Smooth muscle cell (in vitro differentiated cells): ENCODE data around the gene EIF2B4. TPM values are rescaled to one million over a fixed set of nuclear protein-coding genes. Genes with fewer than 3 reads are reported as not detected.
"Not testable (repeated sequence)": the region's sequence is repeated elsewhere in the genome, so short reads cannot be mapped to it uniquely, and the experiment has no call there.

Source experiments
- DNase-seq: peaks from one replicate; lab custom pipeline; 2025; ENCODE audit not compliant: unreplicated experiment; lab: John Stamatoyannopoulos, UW
- H2AFZ ChIP-seq: fragments of 200-600 bp; sonication (generic); 2 replicates; pipeline ENCODE4 v1.6.0; 2016; ENCODE audit warnings: antibody characterized with exemption, low read depth, mild to moderate bottlenecking
- H3F3A ChIP-seq: fragments of 200-600 bp; sonication (generic); 2 replicates; pipeline ENCODE4 v1.6.0; 2017; ENCODE audit warnings: antibody characterized with exemption, low read depth
- H3K27ac ChIP-seq: fragments of 200-600 bp; sonication (generic); 2 replicates; pipeline ENCODE4 v1.5.1; 2016; ENCODE audit warnings: low read depth, mild to moderate bottlenecking
- H3K27me3 ChIP-seq: fragments of 200-600 bp; sonication (generic); 2 replicates; pipeline ENCODE4 v1.6.1; 2016; ENCODE audit warnings: low read depth, mild to moderate bottlenecking
- H3K36me3 ChIP-seq: fragments of 200-600 bp; sonication (generic); 2 replicates; pipeline ENCODE4 v1.5.1; 2016; ENCODE audit warnings: low read depth
- H3K4me1 ChIP-seq: fragments of 200-600 bp; sonication (generic); 2 replicates; pipeline ENCODE4 v1.5.1; 2016; ENCODE audit warnings: low read depth
- H3K4me2 ChIP-seq: fragments of 200-600 bp; sonication (generic); 2 replicates; pipeline ENCODE4 v1.6.0; 2016; ENCODE audit warnings: mild to moderate bottlenecking
- H3K4me3 ChIP-seq: fragments of 200-600 bp; sonication (generic); 2 replicates; pipeline ENCODE4 v1.5.1; 2016; ENCODE audit warnings: mild to moderate bottlenecking
- H3K79me2 ChIP-seq: fragments of 200-600 bp; sonication (generic); 2 replicates; pipeline ENCODE4 v1.6.0; 2016; ENCODE audit warnings: low read depth, mild to moderate bottlenecking
- H3K9ac ChIP-seq: fragments of 200-600 bp; sonication (generic); 2 replicates; pipeline ENCODE4 v1.6.0; 2016; ENCODE audit warnings: low read depth
- H3K9me3 ChIP-seq: fragments of 200-600 bp; sonication (generic); replicated peaks from 2 replicates; pipeline ENCODE4 v1.5.1; 2016; ENCODE audit warnings: low read depth
- H4K20me1 ChIP-seq: fragments of 200-600 bp; sonication (generic); 2 replicates; pipeline ENCODE4 v1.6.0; 2016; ENCODE audit warnings: low read depth
- WGBS: methylation state at CpG from one replicate; pipeline ENCODE4 v1.1.7; 2016; ENCODE audit warnings: low lambda C conversion rate; 5-methylcytosine and 5-hydroxymethylcytosine counted together
- polyA plus RNA-seq: library from polyadenylated mRNA; unstranded; fragments of >200 nt; fragmentation: Nextera tagmentation; extraction: Ambion mirVana; gene quantifications from 2 replicates; pipeline ENCODE4 v1.2.1, GENCODE V29; 2016
- total RNA-seq: library from RNA; depleted of rRNA; stranded (reverse); fragments of >200 nt; gene quantifications from 2 replicates; pipeline ENCODE4 v1.2.3, GENCODE V29; 2014
- TF ChIP-seq, protein P1 (sequence below): fragments of 200-600 bp; sonication (generic); IDR thresholded peaks from 2 replicates; pipeline ENCODE4 v1.5.1; 2017; ENCODE audit warnings: borderline replicate concordance, mild to moderate bottlenecking, antibody characterized with exemption; ENCODE audit not compliant: insufficient read depth, poor library complexity, severe bottlenecking

Gene EIF2B4
- total and polyA plus RNA-seq, 2 experiments from 2014 or later: 36.4 to 70.2 TPM

DNA sequence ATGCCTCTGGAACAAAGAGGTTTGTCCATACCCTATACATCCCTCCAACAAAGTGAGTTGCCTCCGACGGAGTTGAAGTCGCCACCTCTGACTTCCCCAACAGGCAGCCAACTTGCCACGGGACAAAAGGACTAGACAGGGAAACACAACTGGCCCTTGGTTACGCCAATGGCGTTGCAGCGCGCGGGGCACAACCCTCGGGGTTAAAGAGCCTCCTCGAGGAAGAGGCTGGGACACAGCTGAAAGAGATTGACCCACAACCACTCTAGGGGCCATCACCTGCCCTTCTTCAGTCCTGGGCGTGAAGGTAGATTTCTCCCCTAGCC, 14.1 kb downstream of the EIF2B4 start:
- TF ChIP-seq, protein P1, sequence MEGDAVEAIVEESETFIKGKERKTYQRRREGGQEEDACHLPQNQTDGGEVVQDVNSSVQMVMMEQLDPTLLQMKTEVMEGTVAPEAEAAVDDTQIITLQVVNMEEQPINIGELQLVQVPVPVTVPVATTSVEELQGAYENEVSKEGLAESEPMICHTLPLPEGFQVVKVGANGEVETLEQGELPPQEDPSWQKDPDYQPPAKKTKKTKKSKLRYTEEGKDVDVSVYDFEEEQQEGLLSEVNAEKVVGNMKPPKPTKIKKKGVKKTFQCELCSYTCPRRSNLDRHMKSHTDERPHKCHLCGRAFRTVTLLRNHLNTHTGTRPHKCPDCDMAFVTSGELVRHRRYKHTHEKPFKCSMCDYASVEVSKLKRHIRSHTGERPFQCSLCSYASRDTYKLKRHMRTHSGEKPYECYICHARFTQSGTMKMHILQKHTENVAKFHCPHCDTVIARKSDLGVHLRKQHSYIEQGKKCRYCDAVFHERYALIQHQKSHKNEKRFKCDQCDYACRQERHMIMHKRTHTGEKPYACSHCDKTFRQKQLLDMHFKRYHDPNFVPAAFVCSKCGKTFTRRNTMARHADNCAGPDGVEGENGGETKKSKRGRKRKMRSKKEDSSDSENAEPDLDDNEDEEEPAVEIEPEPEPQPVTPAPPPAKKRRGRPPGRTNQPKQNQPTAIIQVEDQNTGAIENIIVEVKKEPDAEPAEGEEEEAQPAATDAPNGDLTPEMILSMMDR: no peak
- 3% methylated on average over 12 of the region's 12 CpGs for WGBS
- no peak for DNase-seq
- peaks cover 59% of the 10 kb centered on the region for H3K79me2 ChIP-seq
- peaks cover 16% of the 10 kb centered on the region for H3F3A ChIP-seq
- H2AFZ ChIP-seq: peak overlapping the region; percentile 83
- H3K9ac ChIP-seq: peak overlapping the region; percentile 91
- peak overlapping the region; percentile 93 for H3K27ac ChIP-seq
- H3K27me3 ChIP-seq: no peaks in the 10 kb centered on the region
- peak overlapping the region; percentile 89 for H3K4me2 ChIP-seq
- no peaks in the 10 kb centered on the region for H3K9me3 ChIP-seq
- H3K4me1 ChIP-seq: peaks cover 27% of the 10 kb centered on the region
- H4K20me1 ChIP-seq: peaks cover 36% of the 10 kb centered on the region
- H3K4me3 ChIP-seq: peak overlapping the region; percentile 75
- H3K36me3 ChIP-seq: no peaks in the 10 kb centered on the region

DNA sequence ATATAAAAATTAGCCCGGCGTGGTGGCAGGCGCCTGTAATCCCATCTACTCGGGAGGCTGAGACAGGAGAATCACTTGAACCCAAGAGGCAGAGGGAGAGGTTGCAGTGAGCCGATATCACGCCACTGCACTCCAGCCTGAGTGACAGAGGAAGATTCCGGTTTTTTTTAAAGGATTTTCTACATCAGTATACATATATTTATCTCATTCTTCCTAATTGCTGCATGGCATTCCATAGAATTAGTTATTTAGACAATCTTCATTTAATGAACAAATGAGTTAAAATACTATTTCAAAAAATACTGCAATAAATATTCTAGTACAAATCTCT, 15.6 kb downstream of the EIF2B4 start:
- no peak overlapping the region for H2AFZ ChIP-seq
- peak overlapping the region; percentile 89 for H3K4me2 ChIP-seq
- peaks cover 27% of the 10 kb centered on the region for H3K4me1 ChIP-seq
- H3K27ac ChIP-seq: peak overlapping the region; percentile 93
- H3F3A ChIP-seq: peaks cover 16% of the 10 kb centered on the region
- H3K36me3 ChIP-seq: no peaks in the 10 kb centered on the region
- no peaks in the 10 kb centered on the region for H3K9me3 ChIP-seq
- H3K9ac ChIP-seq: no peak overlapping the region
- TF ChIP-seq, protein P1: no peak
- peak overlapping the region; percentile 75 for H3K4me3 ChIP-seq
- DNase-seq: no peak
- H4K20me1 ChIP-seq: peaks cover 51% of the 10 kb centered on the region
- no peaks in the 10 kb centered on the region for H3K27me3 ChIP-seq
- peaks cover 73% of the 10 kb centered on the region for H3K79me2 ChIP-seq
- 69% methylated on average over 7 of the region's 7 CpGs for WGBS

DNA sequence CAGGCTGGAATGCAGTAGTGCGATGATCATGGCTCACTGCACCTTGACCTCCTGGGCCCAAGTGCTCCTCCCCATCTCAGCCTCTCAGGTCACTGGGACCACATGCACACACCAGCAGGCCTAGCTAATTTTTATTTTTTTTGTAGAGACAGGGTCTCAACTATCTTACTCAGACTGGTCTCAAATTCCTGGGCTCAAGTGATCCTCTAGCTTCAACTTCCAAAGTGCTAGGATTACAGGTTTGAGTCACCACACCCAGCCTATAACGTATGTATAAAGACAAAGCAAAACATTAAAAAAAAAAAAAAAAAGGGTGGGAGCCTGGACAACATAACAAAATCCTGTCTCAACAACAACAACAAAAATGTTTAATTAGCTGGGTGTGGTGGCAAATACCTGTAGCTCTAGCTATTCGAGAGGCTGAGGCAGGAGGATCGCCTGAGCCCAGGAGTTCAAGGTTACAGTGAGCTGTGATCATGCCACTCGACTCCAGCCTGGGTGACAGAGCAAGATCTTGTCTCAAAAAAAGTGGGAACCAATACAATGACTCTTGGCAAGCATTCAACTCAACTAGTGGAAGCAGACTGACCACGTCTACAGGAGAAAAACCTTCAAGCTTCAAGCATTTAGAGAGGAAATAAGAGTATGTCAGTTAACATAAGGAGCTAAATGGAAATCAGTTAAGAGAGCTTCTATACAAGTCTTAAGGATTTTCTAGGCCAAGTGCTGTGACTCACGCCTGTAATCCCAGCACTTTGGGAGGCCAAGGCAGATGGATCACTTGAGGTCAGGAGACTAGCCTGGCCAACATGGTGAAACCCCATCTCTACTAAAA, 16.2 kb downstream of the EIF2B4 start:
- peaks cover 77% of the 10 kb centered on the region for H3K79me2 ChIP-seq
- H3K36me3 ChIP-seq: no peaks in the 10 kb centered on the region
- H3K4me3 ChIP-seq: no peak overlapping the region
- H3K4me1 ChIP-seq: peaks cover 27% of the 10 kb centered on the region
- peak overlapping the region; percentile 93 for H3K27ac ChIP-seq
- no peak overlapping the region for H2AFZ ChIP-seq
- H3K9ac ChIP-seq: peak overlapping the region; percentile 87
- H3K27me3 ChIP-seq: no peaks in the 10 kb centered on the region
- TF ChIP-seq, protein P1: no peak
- no peaks in the 10 kb centered on the region for H3K9me3 ChIP-seq
- H3F3A ChIP-seq: peaks cover 16% of the 10 kb centered on the region
- DNase-seq: no peak
- peak overlapping the region; percentile 89 for H3K4me2 ChIP-seq
- 56% methylated on average over 7 of the region's 7 CpGs for WGBS
- peaks cover 54% of the 10 kb centered on the region for H4K20me1 ChIP-seq

DNA sequence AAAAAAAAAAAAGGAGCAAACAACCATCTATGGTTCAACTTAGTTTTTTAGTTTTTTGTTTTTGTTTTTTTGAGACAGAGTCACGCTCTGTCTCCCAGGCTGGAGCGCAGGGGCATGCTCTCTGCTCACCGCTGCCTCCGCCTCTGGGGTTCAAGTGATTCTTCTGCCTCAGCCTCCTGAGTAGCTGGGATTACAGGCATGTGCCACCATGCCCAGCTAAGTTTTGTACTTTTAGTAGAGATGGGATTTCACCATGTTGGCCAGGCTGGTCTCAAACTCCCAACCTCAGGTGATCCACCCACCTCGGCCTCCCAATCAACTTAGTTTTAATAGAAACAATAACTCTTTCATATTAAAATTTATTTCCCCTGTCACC, 16.8 kb downstream of the EIF2B4 start:
- Histone ChIP-seq H3K4me2 (peak overlapping the region; percentile 89), H3K79me2 (peaks cover 79% of the 10 kb centered on the region), H3K4me1 (peaks cover 27% of the 10 kb centered on the region), H3K9ac (peak overlapping the region; percentile 15), H3K27ac (peak overlapping the region; percentile 93), H4K20me1 (peaks cover 56% of the 10 kb centered on the region), H3F3A (peaks cover 16% of the 10 kb centered on the region)
- not testable (repeated sequence) for H3K36me3 ChIP-seq, DNase-seq, H3K9me3 ChIP-seq, H3K27me3 ChIP-seq, H3K4me3 ChIP-seq, H2AFZ ChIP-seq
- WGBS: 97% methylated on average over 5 of the region's 5 CpGs
